ENCODE data around the gene KISS1R.
"Not testable (repeated sequence)": the region's sequence is repeated elsewhere in the genome, so short reads cannot be mapped to it uniquely, and the experiment has no call there.

Gene KISS1R

DNA sequence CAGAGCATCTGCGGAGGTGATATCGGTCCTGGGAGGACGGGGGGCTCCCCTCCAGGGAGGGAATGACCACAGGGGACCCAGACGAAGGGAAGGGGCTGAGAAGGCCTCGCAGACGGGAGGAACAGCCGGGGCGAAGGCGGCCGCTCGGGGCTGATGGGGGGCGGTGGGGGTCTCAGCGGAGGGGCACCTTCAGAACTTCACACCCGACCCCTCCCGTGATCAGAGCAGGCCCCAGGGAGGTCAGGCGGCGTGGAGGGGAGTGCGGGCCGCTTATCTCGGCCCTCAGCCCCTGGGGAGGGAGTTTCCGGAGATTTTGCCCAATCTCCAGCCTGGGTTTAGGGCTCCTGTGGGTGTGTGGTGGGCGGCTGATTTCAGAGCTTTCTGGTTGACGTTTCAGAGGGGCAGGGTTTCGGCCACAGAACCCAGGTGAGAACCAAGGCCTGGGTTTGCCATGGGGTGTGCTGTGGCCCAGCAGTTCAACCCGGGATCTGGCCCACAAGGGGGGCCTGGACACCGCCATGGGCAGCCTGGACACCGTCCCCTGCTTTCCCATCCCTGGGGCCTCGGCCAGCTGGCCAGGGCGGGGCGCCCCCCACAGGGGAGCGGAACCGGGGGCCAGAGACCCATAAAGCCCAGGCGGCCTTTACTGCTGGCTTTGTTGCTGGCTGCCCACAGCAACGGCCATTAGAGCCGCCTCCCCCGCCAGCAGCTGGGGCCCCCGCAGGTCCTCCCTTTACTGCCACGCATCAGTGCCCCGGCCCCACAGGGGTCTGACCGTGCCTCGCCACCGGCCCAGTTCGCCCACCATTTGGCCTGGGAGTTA, 37.8 kb downstream of the KISS1R start:
- DNase-seq (ENCODE audit: extremely low read depth, low read depth) = no peak
- TF ChIP-seq, protein P1, sequence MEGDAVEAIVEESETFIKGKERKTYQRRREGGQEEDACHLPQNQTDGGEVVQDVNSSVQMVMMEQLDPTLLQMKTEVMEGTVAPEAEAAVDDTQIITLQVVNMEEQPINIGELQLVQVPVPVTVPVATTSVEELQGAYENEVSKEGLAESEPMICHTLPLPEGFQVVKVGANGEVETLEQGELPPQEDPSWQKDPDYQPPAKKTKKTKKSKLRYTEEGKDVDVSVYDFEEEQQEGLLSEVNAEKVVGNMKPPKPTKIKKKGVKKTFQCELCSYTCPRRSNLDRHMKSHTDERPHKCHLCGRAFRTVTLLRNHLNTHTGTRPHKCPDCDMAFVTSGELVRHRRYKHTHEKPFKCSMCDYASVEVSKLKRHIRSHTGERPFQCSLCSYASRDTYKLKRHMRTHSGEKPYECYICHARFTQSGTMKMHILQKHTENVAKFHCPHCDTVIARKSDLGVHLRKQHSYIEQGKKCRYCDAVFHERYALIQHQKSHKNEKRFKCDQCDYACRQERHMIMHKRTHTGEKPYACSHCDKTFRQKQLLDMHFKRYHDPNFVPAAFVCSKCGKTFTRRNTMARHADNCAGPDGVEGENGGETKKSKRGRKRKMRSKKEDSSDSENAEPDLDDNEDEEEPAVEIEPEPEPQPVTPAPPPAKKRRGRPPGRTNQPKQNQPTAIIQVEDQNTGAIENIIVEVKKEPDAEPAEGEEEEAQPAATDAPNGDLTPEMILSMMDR (IDR thresholded peaks at IDR 0.05; ENCODE audit: low read depth, low read length) = no peak

DNA sequence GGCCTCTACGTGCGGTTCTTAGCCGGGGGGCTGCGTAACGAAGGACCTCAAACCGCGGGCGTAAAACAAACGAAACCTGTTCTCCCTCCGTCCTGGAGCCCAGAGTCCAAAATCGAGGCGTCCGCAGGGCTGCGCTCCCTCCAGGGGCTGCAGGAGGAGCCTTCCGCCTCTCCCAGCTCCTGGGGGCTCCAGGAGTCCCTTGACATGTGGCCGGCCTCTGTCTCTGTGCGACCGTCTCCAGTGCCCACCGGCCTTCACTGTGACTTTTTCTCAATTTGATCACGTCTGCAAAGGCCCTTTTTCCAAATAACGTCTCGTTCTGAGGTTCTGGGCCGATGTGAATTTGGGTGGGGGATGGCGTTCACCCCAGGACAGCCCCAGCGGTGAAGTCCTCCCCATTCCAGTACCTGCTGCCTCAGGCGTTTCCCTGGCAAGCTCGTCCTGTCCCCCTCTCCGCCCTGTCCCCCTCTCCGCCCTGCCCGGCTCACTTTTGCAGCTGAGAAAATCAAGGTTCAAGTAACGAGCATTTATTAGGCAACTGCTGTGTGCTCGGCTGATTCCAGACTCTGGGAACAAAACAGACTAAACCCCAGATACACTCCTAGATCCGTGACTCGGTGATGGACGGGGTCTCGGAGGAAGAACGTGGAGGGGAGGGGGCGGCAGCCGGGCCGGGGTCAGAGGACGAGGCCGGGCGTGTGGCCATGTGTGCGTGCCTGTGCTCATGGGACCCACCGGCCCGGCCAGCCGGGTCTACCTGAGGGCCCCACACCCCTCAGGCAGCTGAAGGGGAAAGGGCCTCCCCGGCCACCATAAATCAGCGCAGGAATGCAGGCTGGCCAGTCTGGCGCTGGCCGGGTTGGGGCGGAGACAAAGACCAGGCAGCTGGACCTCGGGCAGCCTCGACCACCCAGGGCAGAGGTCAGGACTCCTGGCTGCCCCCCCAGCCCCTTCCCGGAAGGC, 39.0 kb downstream of the KISS1R start:
- DNase-seq (ENCODE audit: extremely low read depth, low read depth) = no peak
- TF ChIP-seq, protein P1 (IDR thresholded peaks at IDR 0.05; ENCODE audit: low read depth, low read length) = no peak

DNA sequence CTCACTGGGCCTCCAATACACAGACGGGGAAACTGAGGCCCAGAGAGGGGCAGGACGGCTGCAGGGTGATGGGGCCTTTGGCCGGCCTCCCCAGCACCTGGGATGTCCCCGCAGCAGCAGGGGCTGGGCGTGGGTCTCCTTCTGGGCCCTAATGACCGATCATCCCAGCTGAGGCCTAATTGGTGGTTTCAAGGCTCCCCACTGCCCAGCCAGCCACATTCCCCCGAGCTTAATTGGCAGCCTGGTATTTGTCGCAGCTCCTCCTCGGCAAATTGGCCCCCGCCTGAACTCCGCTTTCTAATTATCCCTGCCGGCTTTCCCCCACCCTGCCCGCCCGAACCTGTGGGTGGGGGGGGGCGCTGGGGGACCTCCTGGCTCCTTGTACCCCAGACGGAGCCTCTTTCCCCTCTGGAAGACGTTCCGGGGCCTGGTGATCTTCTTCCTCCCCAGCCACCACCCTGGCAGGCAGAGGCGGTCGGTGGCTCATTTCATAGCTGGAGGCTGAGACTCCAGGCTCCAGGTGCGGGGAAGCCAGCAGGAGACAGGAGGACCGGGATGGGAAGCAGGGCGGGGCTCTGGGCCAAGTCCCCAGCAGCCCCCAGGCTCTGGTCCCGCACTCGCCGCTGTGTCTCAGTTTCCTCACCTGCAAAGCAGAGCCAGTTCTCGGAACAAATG, 39.8 kb downstream of the KISS1R start:
- DNase-seq (ENCODE audit: extremely low read depth, low read depth) = no peak
- TF ChIP-seq, protein P1 (IDR thresholded peaks at IDR 0.05; ENCODE audit: low read depth, low read length) = no peak

DNA sequence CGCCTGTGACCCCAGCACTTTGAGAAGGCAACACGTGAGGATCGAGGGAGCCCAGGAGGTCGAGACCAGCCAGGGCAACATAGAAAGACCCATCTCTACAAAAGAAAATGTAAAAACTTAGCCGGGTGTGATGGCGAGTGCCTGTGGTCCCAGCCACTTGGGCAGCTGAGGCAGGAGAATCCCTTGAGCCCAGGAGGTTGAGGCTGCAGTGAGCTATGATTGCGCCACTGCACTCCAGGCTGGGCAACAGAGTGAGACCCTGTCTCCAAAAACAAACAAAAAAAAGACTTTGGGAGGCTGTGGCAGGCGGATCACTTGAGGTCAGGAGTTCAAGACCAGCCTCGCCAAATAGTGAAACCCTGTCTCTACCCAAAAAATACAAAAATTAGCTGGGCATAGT, 40.4 kb downstream of the KISS1R start:
- not testable (repeated sequence) for DNase-seq (ENCODE audit: extremely low read depth, low read depth)

DNA sequence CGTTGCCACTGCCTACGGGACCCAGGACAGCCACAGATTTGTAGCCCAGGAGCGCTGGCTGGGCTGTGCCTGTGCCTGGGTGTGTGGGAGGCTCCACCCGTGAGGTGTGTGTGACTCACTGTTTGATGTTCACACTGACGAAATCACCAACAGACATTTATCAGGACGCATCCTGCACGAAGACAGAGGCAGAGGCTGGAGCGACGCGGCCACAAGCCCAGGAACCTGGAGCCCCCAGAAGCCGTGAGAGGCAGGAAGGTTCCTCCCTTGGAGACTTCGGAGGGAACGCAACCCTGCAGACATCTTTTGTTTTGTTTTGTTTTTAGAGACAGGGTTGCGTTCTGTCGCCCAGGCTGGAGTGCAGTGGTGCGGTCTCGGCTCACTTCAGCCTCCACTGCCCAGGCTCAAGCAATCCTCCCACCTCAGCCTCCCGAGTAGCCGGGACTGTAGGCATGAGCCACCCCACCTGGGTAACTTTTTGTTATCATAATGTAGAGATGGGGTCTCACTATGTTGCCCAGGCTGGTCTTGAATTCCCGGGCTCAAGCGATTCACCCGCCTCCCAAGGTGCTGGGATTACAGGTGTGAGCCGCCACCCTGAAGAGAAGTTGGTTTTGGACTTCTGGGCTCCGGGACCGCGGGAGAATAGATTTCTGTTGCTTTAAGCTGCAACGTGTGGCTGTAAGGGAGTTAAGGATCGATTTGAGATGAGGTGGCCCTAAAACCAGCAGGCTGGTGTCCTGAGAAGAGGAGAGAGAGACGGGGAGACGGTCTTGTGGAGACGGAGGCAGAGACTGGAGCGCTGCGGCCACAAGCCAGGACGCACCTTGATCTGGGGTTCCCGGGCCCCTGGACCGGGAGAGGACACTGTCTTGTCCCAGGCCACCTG, 42.1 kb downstream of the KISS1R start:
- TF ChIP-seq, protein P1 (IDR thresholded peaks at IDR 0.05; ENCODE audit: low read depth, low read length) = no peak
- DNase-seq (ENCODE audit: extremely low read depth, low read depth) = no peak

DNA sequence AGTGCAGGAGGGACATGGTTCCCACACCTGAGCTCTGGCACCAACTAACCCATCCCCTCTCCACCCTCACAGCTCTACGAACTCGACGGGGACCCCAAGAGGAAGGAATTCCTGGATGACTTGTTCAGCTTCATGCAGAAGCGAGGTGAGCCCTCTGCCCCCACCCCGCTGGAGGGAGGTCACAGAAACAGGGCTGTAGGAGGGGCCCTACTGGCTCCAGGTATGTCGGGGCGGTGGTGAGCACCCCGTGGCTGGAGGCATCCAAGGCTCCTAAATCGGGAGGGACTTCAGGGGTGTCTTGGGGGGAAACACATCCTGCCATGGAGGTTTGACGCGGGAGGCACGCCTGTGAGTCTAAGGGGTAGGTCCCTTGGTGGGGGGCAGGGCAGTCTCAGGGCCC, 42.9 kb downstream of the KISS1R start:
- TF ChIP-seq, protein P1 (IDR thresholded peaks at IDR 0.05; ENCODE audit: low read depth, low read length) = no peak
- no peak for DNase-seq (ENCODE audit: extremely low read depth, low read depth)

DNA sequence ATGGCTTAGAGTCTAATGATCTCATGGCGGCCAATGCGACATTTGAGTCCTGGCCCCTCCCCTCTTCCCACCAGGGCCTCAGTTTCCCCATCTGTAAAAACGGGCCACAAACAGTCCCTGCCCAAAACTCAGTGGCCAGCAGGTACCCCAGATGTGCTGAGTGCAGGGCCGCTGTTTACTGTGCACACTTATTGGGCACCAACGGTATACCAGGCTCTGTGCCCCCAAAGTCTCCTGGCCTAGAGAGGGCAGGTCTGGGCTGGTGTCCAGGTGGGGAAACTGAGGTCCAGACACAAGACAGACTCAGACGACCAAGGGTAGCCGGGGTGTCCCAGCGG, 43.4 kb downstream of the KISS1R start:
- no peak for DNase-seq (ENCODE audit: extremely low read depth, low read depth)
- TF ChIP-seq, protein P1 (IDR thresholded peaks at IDR 0.05; ENCODE audit: low read depth, low read length) = no peak
